HCT116 (cell line): ENCODE results near the gene CYP4F12. TPM values are rescaled to one million over a fixed set of nuclear protein-coding genes. Genes with fewer than 3 reads are reported as not detected.

Experiments
- ATAC-seq: fragments of 200-7000 bp; cut with Tn5 transposase; 2 replicates; pipeline ENCODE4 v1.9.1; 2020; ENCODE audit warnings: mild to moderate bottlenecking, moderate library complexity
- BruUV-seq: library from RNA; stranded (reverse); fragments of 400-500 nt; replicated peaks from 2 replicates; lab custom pipeline; 2021; lab: Mats Ljungman, UMichigan
- CTCF ChIA-PET: fragments of 300-600 bp; sonication (Branson Sonifier 250); formaldehyde crosslinking; loops from one replicate; lab custom pipeline; 2021; ENCODE audit warnings: antibody characterized with exemption; lab: Charles Lee
- POLR2A ChIA-PET: fragments of 300-600, 350-600 bp; sonication (Branson Sonifier 250); formaldehyde crosslinking; loops from one replicate; lab custom pipeline; 2021; ENCODE audit warnings: antibody characterized with exemption; lab: Charles Lee
- RAD21 ChIA-PET, 2 experiments: fragments of 300-600 bp; sonication (Branson Sonifier 250); formaldehyde crosslinking; loops; one replicate each; lab custom pipeline; 2023; ENCODE audit warnings: low total read pairs in 2 of 2; ENCODE audit not compliant: uncharacterized antibody in 2 of 2, unreplicated experiment in 2 of 2, low non-redundant PET in 1 of 2; lab: Charles Lee
- DNase-seq: peaks from one replicate; pipeline ENCODE4 v3.0.0-alpha.2; 2010; ENCODE audit warnings: low read depth, low spot score
- H2AFZ ChIP-seq: fragments of 200-600 bp; shearing (Covaris generic), sonication (generic); 2 replicates; pipeline ENCODE4 v1.6.1; 2017; ENCODE audit warnings: low read depth, mixed run types, mixed read lengths, antibody characterized with exemption, low read length; ENCODE audit not compliant: poor library complexity, severe bottlenecking
- H3K27ac ChIP-seq: 2 replicates; pipeline ENCODE4 v1.5.1; 2012; ENCODE audit warnings: low read depth, low read length
- H3K27me3 ChIP-seq: fragments of 200-600 bp; sonication (generic); 2 replicates; pipeline ENCODE4 v1.6.1; 2016; ENCODE audit warnings: mixed run types, low read length, mixed read lengths; ENCODE audit not compliant: insufficient read depth
- H3K36me3 ChIP-seq, 2 experiments: fragments of 200-500 bp in 1 of 2; fragments of 200-600 bp in 1 of 2; sonication (Bioruptor generic) in 1 of 2; sonication (generic) in 1 of 2; 2 replicates each; pipeline versions ENCODE4 v1.5.1 to v1.6.1; 2014 to 2016; ENCODE audit warnings: low read length in 2 of 2, inconsistent platforms in 1 of 2, mixed read lengths in 1 of 2, mixed run types in 1 of 2; ENCODE audit not compliant: insufficient read depth in 2 of 2, control insufficient read depth in 1 of 2
- H3K4me1 ChIP-seq, 2 experiments: fragments of 200-600 bp in 1 of 2; sonication (generic) in 1 of 2; 2 replicates each; pipeline versions ENCODE4 v1.5.1 to v1.6.1; 2012 to 2017; ENCODE audit warnings: low read length in 2 of 2, inconsistent platforms in 1 of 2, mild to moderate bottlenecking in 1 of 2, mixed read lengths in 1 of 2, mixed run types in 1 of 2, moderate library complexity in 1 of 2; ENCODE audit not compliant: insufficient read depth in 2 of 2, control insufficient read depth in 1 of 2
- H3K4me2 ChIP-seq: fragments of 200-600 bp; sonication (generic); 2 replicates; pipeline ENCODE4 v1.6.1; 2017; ENCODE audit warnings: mixed run types, low read length, mixed read lengths
- H3K4me3 ChIP-seq, 2 experiments: fragments of 200-600 bp in 1 of 2; sonication (generic) in 1 of 2; replicated peaks in 1 of 2; 2 replicates each; pipeline ENCODE4 v1.5.1; 2011 to 2016; ENCODE audit warnings: low read length in 2 of 2, control low read depth in 1 of 2, low read depth in 1 of 2, mild to moderate bottlenecking in 1 of 2, mixed read lengths in 1 of 2, mixed run types in 1 of 2
- H3K79me2 ChIP-seq: fragments of 200-600 bp; sonication (generic); 2 replicates; pipeline ENCODE4 v1.6.1; 2017; ENCODE audit warnings: mild to moderate bottlenecking, mixed run types, low read length, moderate library complexity, mixed read lengths; ENCODE audit not compliant: insufficient read depth
- H3K9ac ChIP-seq: fragments of 200-600 bp; sonication (generic); 2 replicates; pipeline ENCODE4 v1.6.1; 2016; ENCODE audit warnings: low read length, mixed read lengths
- H3K9me2 ChIP-seq: fragments of 200-600 bp; sonication (generic), shearing (Covaris generic); 2 replicates; pipeline ENCODE4 v1.6.1; 2017; ENCODE audit warnings: mixed run types, mild to moderate bottlenecking, moderate library complexity; ENCODE audit not compliant: insufficient read depth
- H3K9me3 ChIP-seq, 2 experiments: fragments of 200-500 bp in 1 of 2; fragments of 200-600 bp in 1 of 2; sonication (Bioruptor generic) in 1 of 2; sonication (generic) in 1 of 2; 2 replicates each; pipeline ENCODE4 v1.6.1; 2014 to 2017; ENCODE audit warnings: low read length in 2 of 2, mixed read lengths in 2 of 2, inconsistent platforms in 1 of 2, low read depth in 1 of 2, mild to moderate bottlenecking in 1 of 2, mixed run types in 1 of 2, moderate library complexity in 1 of 2; ENCODE audit not compliant: control insufficient read depth in 1 of 2, insufficient read depth in 1 of 2
- H4K20me1 ChIP-seq: fragments of 200-600 bp; sonication (generic), shearing (Covaris generic); 2 replicates; pipeline ENCODE4 v1.6.1; 2017; ENCODE audit warnings: mixed run types, mild to moderate bottlenecking, moderate library complexity; ENCODE audit not compliant: insufficient read depth
- CBX3 ChIP-seq: IDR thresholded peaks from 2 replicates; pipeline ENCODE4 v1.6.1; 2012; ENCODE audit warnings: low read depth
- CEBPB ChIP-seq: IDR thresholded peaks from 2 replicates; pipeline ENCODE4 v1.6.1; 2012; ENCODE audit warnings: low read depth
- EGR1 ChIP-seq: IDR thresholded peaks from 2 replicates; pipeline ENCODE4 v1.6.1; 2012; ENCODE audit warnings: low read depth
- ELF1 ChIP-seq: IDR thresholded peaks from 2 replicates; pipeline ENCODE4 v1.6.1; 2012; ENCODE audit warnings: low read depth, borderline replicate concordance
- EZH2 ChIP-seq: fragments of 200-600 bp; sonication (generic); IDR thresholded peaks from 2 replicates; pipeline ENCODE4 v1.6.1; 2017; ENCODE audit warnings: antibody characterized with exemption, mixed run types
- EZH2phosphoT487 ChIP-seq: fragments of 200-600 bp; IDR thresholded peaks from 2 replicates; pipeline ENCODE4 v1.6.1; 2018; ENCODE audit warnings: antibody characterized with exemption, borderline replicate concordance
- FOSL1 ChIP-seq: IDR thresholded peaks from 2 replicates; pipeline ENCODE4 v1.6.1; 2012; ENCODE audit warnings: low read depth
- JUND ChIP-seq: IDR thresholded peaks from 2 replicates; pipeline ENCODE4 v1.6.1; 2012
- POLR2A ChIP-seq: IDR thresholded peaks from 2 replicates; pipeline ENCODE4 v1.7.0; 2011; ENCODE audit warnings: borderline replicate concordance; ENCODE audit not compliant: insufficient read depth, insufficient read length; ENCODE audit errors: extremely low read depth
- POLR2AphosphoS5 ChIP-seq: IDR thresholded peaks from 2 replicates; pipeline ENCODE4 v1.6.1; 2011; ENCODE audit warnings: mild to moderate bottlenecking, low read depth, low read length, moderate library complexity
- RAD21 ChIP-seq: IDR thresholded peaks from 2 replicates; pipeline ENCODE4 v1.6.1; 2012; ENCODE audit warnings: low read depth, mild to moderate bottlenecking
- SIN3A ChIP-seq: IDR thresholded peaks from 2 replicates; pipeline ENCODE4 v1.6.1; 2012; ENCODE audit warnings: low read depth
- TCF7L2 ChIP-seq: IDR thresholded peaks from 2 replicates; pipeline ENCODE4 v1.7.0; 2011; ENCODE audit warnings: borderline replicate concordance, inconsistent platforms; ENCODE audit not compliant: insufficient read depth, insufficient read length; ENCODE audit errors: extremely low read depth
- YY1 ChIP-seq: IDR thresholded peaks from 2 replicates; pipeline ENCODE4 v1.6.1; 2011; ENCODE audit warnings: low read length, low read depth, moderate library complexity, mild to moderate bottlenecking; ENCODE audit not compliant: insufficient replicate concordance; ENCODE audit errors: extremely low read depth
- ZBTB33 ChIP-seq: IDR thresholded peaks from 2 replicates; pipeline ENCODE4 v1.6.1; 2011; ENCODE audit warnings: mild to moderate bottlenecking, low read length, moderate library complexity; ENCODE audit not compliant: insufficient replicate concordance; ENCODE audit errors: extremely low read depth
- ZFX ChIP-seq: fragments of 450-650 bp; IDR thresholded peaks from 2 replicates; pipeline ENCODE4 v1.6.1; 2017
- ZNF274 ChIP-seq: fragments of 200-500 bp; sonication (Bioruptor generic); IDR thresholded peaks from 2 replicates; pipeline ENCODE4 v1.6.1; 2014; ENCODE audit warnings: mild to moderate bottlenecking, low read depth, low read length, inconsistent platforms
- intact Hi-C: fragments of 100-400 bp; cut with micrococcal nuclease; formaldehyde crosslinking; loops from 2 replicates; pipeline ENCODE4 v1.10.0; 2022
- total RNA-seq: library from RNA; stranded (reverse); gene quantifications from one replicate; pipeline ENCODE4 v1.2.1, GENCODE V29; 2021; ENCODE audit not compliant: unreplicated experiment
- TF ChIP-seq, protein P1 (sequence below), 3 experiments: fragments of 200-600 bp in 1 of 3; sonication (generic) in 1 of 3; IDR thresholded peaks in 2 of 3; conservative IDR thresholded peaks in 1 of 3; 2 replicates each; pipeline ENCODE4 v1.5.1; 2012 to 2017; ENCODE audit warnings: low read depth in 2 of 3, low read length in 2 of 3, antibody characterized with exemption in 1 of 3, borderline replicate concordance in 1 of 3, control low read depth in 1 of 3, mild to moderate bottlenecking in 1 of 3, mixed read lengths in 1 of 3, mixed run types in 1 of 3, moderate library complexity in 1 of 3; ENCODE audit not compliant: insufficient read depth in 1 of 3

CYP4F12 gene
- total RNA-seq, 1 experiment from 2014 or later, result 4.4 TPM

GRCh38 chr19:15715642-15716041 is 42.8 kb downstream of the CYP4F12 start:
- ChIA-PET RAD21 (no interaction called here), POLR2A (no interaction called here), CTCF (no interaction called here)
- no peaks in the 10 kb centered on the region for H3K4me1 ChIP-seq
- ATAC-seq (no peak), DNase-seq (no peak)
- H3K36me3 ChIP-seq, result no peaks in the 10 kb centered on the region
- H3K9me2 ChIP-seq, result no peaks in the 10 kb centered on the region
- no TSS peak for BruUV-seq
- peaks cover 21% of the 10 kb centered on the region for H3K27me3 ChIP-seq
- no peak overlapping the region for H3K9ac ChIP-seq
- no peaks in the 10 kb centered on the region for H3K79me2 ChIP-seq
- H4K20me1 ChIP-seq, result no peaks in the 10 kb centered on the region
- H3K4me2 ChIP-seq, result no peak overlapping the region
- no peak overlapping the region for H3K27ac ChIP-seq
- H2AFZ ChIP-seq, result no peak overlapping the region
- no peak overlapping the region for H3K4me3 ChIP-seq
- H3K9me3 ChIP-seq, result no peaks in the 10 kb centered on the region
- intact Hi-C loops, result no loop called here
- TF ChIP-seq TCF7L2, result no peak
- TF ChIP-seq POLR2AphosphoS5, result no peak
- TF ChIP-seq CBX3, result no peak
- TF ChIP-seq EZH2phosphoT487, result no peak
- TF ChIP-seq POLR2A, result no peak
- no peak for TF ChIP-seq JUND
- no peak for TF ChIP-seq FOSL1
- TF ChIP-seq, protein P1, sequence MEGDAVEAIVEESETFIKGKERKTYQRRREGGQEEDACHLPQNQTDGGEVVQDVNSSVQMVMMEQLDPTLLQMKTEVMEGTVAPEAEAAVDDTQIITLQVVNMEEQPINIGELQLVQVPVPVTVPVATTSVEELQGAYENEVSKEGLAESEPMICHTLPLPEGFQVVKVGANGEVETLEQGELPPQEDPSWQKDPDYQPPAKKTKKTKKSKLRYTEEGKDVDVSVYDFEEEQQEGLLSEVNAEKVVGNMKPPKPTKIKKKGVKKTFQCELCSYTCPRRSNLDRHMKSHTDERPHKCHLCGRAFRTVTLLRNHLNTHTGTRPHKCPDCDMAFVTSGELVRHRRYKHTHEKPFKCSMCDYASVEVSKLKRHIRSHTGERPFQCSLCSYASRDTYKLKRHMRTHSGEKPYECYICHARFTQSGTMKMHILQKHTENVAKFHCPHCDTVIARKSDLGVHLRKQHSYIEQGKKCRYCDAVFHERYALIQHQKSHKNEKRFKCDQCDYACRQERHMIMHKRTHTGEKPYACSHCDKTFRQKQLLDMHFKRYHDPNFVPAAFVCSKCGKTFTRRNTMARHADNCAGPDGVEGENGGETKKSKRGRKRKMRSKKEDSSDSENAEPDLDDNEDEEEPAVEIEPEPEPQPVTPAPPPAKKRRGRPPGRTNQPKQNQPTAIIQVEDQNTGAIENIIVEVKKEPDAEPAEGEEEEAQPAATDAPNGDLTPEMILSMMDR (IDR thresholded peaks at IDR 0.05 in 2 of 3, conservative IDR thresholded peaks at IDR 0.05 in 1 of 3; ENCODE audit: borderline replicate concordance in 1 of 3, insufficient read depth in 1 of 3, low read depth in 2 of 3, low read length in 2 of 3), result no peak
- TF ChIP-seq EGR1, result no peak
- TF ChIP-seq SIN3A, result no peak
- no peak for TF ChIP-seq CEBPB
- no peak for TF ChIP-seq ELF1
- TF ChIP-seq RAD21, result no peak
- no peak for TF ChIP-seq YY1
- TF ChIP-seq ZFX, result no peak
- no peak for TF ChIP-seq ZBTB33
- no peak for TF ChIP-seq EZH2
- TF ChIP-seq ZNF274, result no peak
